Keratinocyte (primary cell): ENCODE data around the gene RAB11FIP4. TPM values are rescaled to one million over a fixed set of nuclear protein-coding genes. Genes with fewer than 3 reads are reported as not detected.
A peak's percentile ranks its signal among the peaks of the same experiment; 100 is the strongest.

Experiments
- DNase-seq: peaks from one replicate; pipeline ENCODE4 v3.0.0-alpha.2; 2011; ENCODE audit warnings: low read depth, missing footprints, low spot score
- FAIRE-seq: peaks from 2 replicates; lab custom pipeline; 2011; peaks lifted over from hg19 to GRCh38; lab: Jason Lieb, UNC
- H2AFZ ChIP-seq: 2 replicates; pipeline ENCODE4 v1.6.0; 2012; ENCODE audit warnings: low read length, control low read depth, inconsistent platforms; ENCODE audit not compliant: control insufficient read depth
- H3K27ac ChIP-seq: 2 replicates; pipeline ENCODE4 v1.5.1; 2011; ENCODE audit warnings: low read length; ENCODE audit not compliant: control insufficient read depth, insufficient read depth
- H3K27me3 ChIP-seq: 3 replicates; pipeline ENCODE4 v1.6.0; 2011; ENCODE audit warnings: low read length; ENCODE audit not compliant: control insufficient read depth, insufficient read depth; ENCODE audit errors: extremely low read depth
- H3K36me3 ChIP-seq, 2 experiments: 2 replicates in 1 of 2; 3 replicates in 1 of 2; pipeline ENCODE4 v1.5.1; 2011; ENCODE audit warnings: low read length in 2 of 2, mild to moderate bottlenecking in 1 of 2; ENCODE audit not compliant: control insufficient read depth in 2 of 2, insufficient read depth in 2 of 2; ENCODE audit errors: extremely low read depth in 1 of 2
- H3K4me1 ChIP-seq: 3 replicates; pipeline ENCODE4 v1.5.1; 2011; ENCODE audit warnings: low read length; ENCODE audit not compliant: control insufficient read depth, insufficient read depth; ENCODE audit errors: extremely low read depth
- H3K4me2 ChIP-seq: 3 replicates; pipeline ENCODE4 v1.6.0; 2011; ENCODE audit warnings: low read depth, low read length; ENCODE audit not compliant: control insufficient read depth, insufficient read depth; ENCODE audit errors: extremely low read depth
- H3K4me3 ChIP-seq, 3 experiments: fragments of 200-600 bp in 1 of 3; sonication (generic) in 1 of 3; 2 replicates in 2 of 3; 3 replicates in 1 of 3; pipeline ENCODE4 v1.5.1; 2011 to 2016; ENCODE audit warnings: low read length in 3 of 3, mild to moderate bottlenecking in 3 of 3, control low read depth in 2 of 3, inconsistent platforms in 1 of 3, low read depth in 1 of 3, mixed read lengths in 1 of 3, mixed run types in 1 of 3, moderate library complexity in 1 of 3; ENCODE audit not compliant: control insufficient read depth in 2 of 3, insufficient read depth in 2 of 3; ENCODE audit errors: extremely low read depth in 1 of 3
- H3K79me2 ChIP-seq: 2 replicates; pipeline ENCODE4 v1.6.0; 2012; ENCODE audit warnings: low read length; ENCODE audit not compliant: control insufficient read depth, insufficient read depth
- H3K9ac ChIP-seq: 3 replicates; pipeline ENCODE4 v1.6.0; 2011; ENCODE audit warnings: low read length; ENCODE audit not compliant: control insufficient read depth, insufficient read depth; ENCODE audit errors: extremely low read depth
- H3K9me1 ChIP-seq: 3 replicates; pipeline ENCODE4 v1.6.0; 2011; ENCODE audit warnings: low read length; ENCODE audit not compliant: control insufficient read depth, insufficient read depth; ENCODE audit errors: extremely low read depth
- H3K9me3 ChIP-seq: 2 replicates; pipeline ENCODE4 v1.5.1; 2012; ENCODE audit warnings: low read depth, low read length; ENCODE audit not compliant: control insufficient read depth
- H4K20me1 ChIP-seq: 3 replicates; pipeline ENCODE4 v1.6.0; 2011; ENCODE audit warnings: low read length; ENCODE audit not compliant: control insufficient read depth, insufficient read depth; ENCODE audit errors: extremely low read depth
- CTCF ChIP-seq, 3 experiments: IDR thresholded peaks in 1 of 3; conservative IDR thresholded peaks in 1 of 3; optimal IDR thresholded peaks in 1 of 3; 2 replicates in 2 of 3; 3 replicates in 1 of 3; pipeline versions ENCODE3 to v1.5.1; 2011; ENCODE audit warnings: low read length in 3 of 3, mild to moderate bottlenecking in 3 of 3, moderate library complexity in 2 of 3, control low read depth in 1 of 3, inconsistent platforms in 1 of 3; ENCODE audit not compliant: insufficient read depth in 2 of 3; ENCODE audit errors: extremely low read depth in 1 of 3
- EZH2 ChIP-seq: IDR thresholded peaks from one replicate; pipeline ENCODE4 v1.6.1; 2012; ENCODE audit warnings: inconsistent platforms, mild to moderate bottlenecking, low read length, moderate library complexity
- dilution Hi-C: fragments of 300-500 bp; cut with MboI; formaldehyde crosslinking; loops from one replicate; pipeline ENCODE4 v1.7.0; 2020; ENCODE audit warnings: low sequenced_read_pairs; ENCODE audit not compliant: extremely low pct_ligation_motif_present
- polyA plus RNA-seq, 5 experiments: library from polyadenylated mRNA; depleted of rRNA in 3 of 5; stranded (reverse) in 3 of 5; stranded (forward) in 1 of 5; unstranded in 1 of 5; fragments of >200 nt; gene quantifications; 1 replicate in 1 of 5; 2 replicates in 3 of 5; 3 replicates in 1 of 5; pipeline versions ENCODE4 v1.2.1 to v1.2.3, GENCODE V29; 2011 to 2012; ENCODE audit warnings: missing spikeins in 2 of 5, low read depth in 1 of 5, low replicate concordance in 1 of 5

Gene RAB11FIP4
- polyA plus RNA-seq, 1 donor (not counting 4 experiments of a cell fraction or from before 2014, with no cell fraction given), result 9.1 TPM

DNA sequence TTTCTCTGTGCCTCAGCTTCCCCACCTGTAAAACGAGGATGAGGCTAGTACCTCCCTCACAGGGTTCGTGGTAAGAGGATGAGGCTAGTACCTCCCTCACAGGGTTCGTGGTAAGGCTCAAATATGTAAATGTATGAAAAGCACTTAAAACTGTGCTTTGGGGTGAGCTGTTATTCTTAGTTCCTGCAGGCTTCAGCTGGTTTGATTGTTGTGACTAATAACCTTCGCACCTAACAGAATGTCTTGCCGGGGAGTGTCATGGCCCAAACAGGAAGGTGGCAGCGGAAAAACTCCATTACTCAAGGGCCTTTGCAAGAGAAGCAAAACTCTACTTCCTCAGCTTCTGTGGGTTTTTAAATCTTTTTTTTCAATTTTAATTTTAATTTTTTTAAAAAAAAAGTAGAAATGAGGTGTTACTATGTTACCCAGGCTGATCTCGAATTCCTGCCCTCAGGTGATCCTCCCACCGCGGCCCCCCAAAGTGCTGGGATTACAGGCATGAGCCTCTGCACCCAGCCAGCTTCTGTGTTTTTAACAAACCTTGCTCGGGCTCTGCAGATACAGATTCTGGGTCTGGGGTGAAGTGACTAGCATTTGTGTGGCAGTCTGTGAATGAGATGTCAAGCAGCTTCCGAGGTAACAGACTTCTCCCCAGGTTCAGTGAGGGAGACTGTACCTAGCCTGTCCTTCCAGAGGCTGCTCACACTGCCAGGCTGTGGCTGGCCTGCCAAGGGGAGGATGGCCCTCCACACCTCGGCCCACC is 103.0 kb downstream of the RAB11FIP4 start:
- Histone ChIP-seq H3K36me3 (no peaks in the 10 kb centered on the region), H3K9me3 (no peaks in the 10 kb centered on the region), H2AFZ (no peak overlapping the region), H3K4me1 (peaks cover 64% of the 10 kb centered on the region), H3K4me3 (no peak overlapping the region), H4K20me1 (no peaks in the 10 kb centered on the region), H3K9ac (peak overlapping the region; percentile 18), H3K27me3 (no peaks in the 10 kb centered on the region), H3K79me2 (peaks cover 5% of the 10 kb centered on the region), H3K4me2 (peak overlapping the region; percentile 39), H3K9me1 (peaks cover 6% of the 10 kb centered on the region), H3K27ac (peak overlapping the region; percentile 15)
- TF ChIP-seq CTCF (optimal IDR thresholded peaks at IDR 0.05 in 1 of 3, IDR thresholded peaks at IDR 0.05 in 1 of 3, conservative IDR thresholded peaks at IDR 0.05 in 1 of 3; ENCODE audit: extremely low read depth in 1 of 3, insufficient read depth in 2 of 3, low read length in 3 of 3) (no peak), EZH2 (no peak)
- DNase-seq (peak; percentile 71), FAIRE-seq (peak; percentile 87)
- dilution Hi-C loops, result no loop called here

GRCh38 chr17:31495022-31495885 is 103.8 kb downstream of the RAB11FIP4 start:
- FAIRE-seq (peak; percentile 78), DNase-seq (no peak)
- Histone ChIP-seq H3K4me2 (peak overlapping the region; percentile 39), H3K9me3 (no peaks in the 10 kb centered on the region), H3K9ac (peak overlapping the region; percentile 18), H3K27ac (peak overlapping the region; percentile 15), H4K20me1 (no peaks in the 10 kb centered on the region), H3K79me2 (peaks cover 5% of the 10 kb centered on the region), H3K27me3 (no peaks in the 10 kb centered on the region), H3K4me3 (no peak overlapping the region), H3K4me1 (peaks cover 63% of the 10 kb centered on the region), H2AFZ (no peak overlapping the region), H3K36me3 (no peaks in the 10 kb centered on the region), H3K9me1 (peaks cover 6% of the 10 kb centered on the region)
- dilution Hi-C loops, result no loop called here
- no peak for TF ChIP-seq EZH2
- no peak for TF ChIP-seq CTCF (optimal IDR thresholded peaks at IDR 0.05 in 1 of 3, IDR thresholded peaks at IDR 0.05 in 1 of 3, conservative IDR thresholded peaks at IDR 0.05 in 1 of 3; ENCODE audit: extremely low read depth in 1 of 3, insufficient read depth in 2 of 3, low read length in 3 of 3)
